ENCODE data around the gene NAGA.
A peak's percentile ranks its signal among the peaks of the same experiment; 100 is the strongest.
"Not testable (repeated sequence)": the region's sequence is repeated elsewhere in the genome, so short reads cannot be mapped to it uniquely, and the experiment has no call there.

The NAGA gene

GRCh38 chr22:42074846-42075676, 4.4 kb upstream of the NAGA start:
- no peak for DNase-seq

GRCh38 chr22:42074132-42074811, 3.7 kb upstream of the NAGA start, which contains the start of gene PHETA2:
Gene PHETA2 (plus strand): TSS chr22:42074248. CDS start chr22:42077294, 3,046 bp downstream.
- no peak for DNase-seq

GRCh38 chr22:42073621-42074041, 3.0 kb upstream of the NAGA start:
- no peak for DNase-seq

GRCh38 chr22:42072606-42073330, 2.2 kb upstream of the NAGA start:
- no peak for DNase-seq

GRCh38 chr22:42071508-42071907, 896 bp upstream of the NAGA start:
- DNase-seq: not testable (repeated sequence)

- peak; percentile 42 for DNase-seq
Observed at GRCh38 chr22:42069801-42070516, 653 bp downstream of the NAGA start.

- DNase-seq: no peak
Observed at GRCh38 chr22:42068291-42068690, 2.3 kb downstream of the NAGA start.

GRCh38 chr22:42067671-42068251, 2.9 kb downstream of the NAGA start:
- DNase-seq: no peak

GRCh38 chr22:42066937-42067336, 3.7 kb downstream of the NAGA start:
- DNase-seq: no peak

GRCh38 chr22:42066126-42066761, 4.4 kb downstream of the NAGA start:
- no peak for DNase-seq

GRCh38 chr22:42065438-42066125, 5.0 kb downstream of the NAGA start:
- DNase-seq: no peak

- DNase-seq: no peak
Observed at GRCh38 chr22:42064629-42065028, 6.0 kb downstream of the NAGA start.

- DNase-seq: no peak
Observed at GRCh38 chr22:42062506-42063170, 8.0 kb downstream of the NAGA start.

GRCh38 chr22:42061041-42061440, 9.6 kb downstream of the NAGA start:
- no peak for DNase-seq

- DNase-seq: no peak
Observed at GRCh38 chr22:42060489-42060888, 10.1 kb downstream of the NAGA start.

- DNase-seq: no peak
Observed at GRCh38 chr22:42056757-42057511, 13.7 kb downstream of the NAGA start.

GRCh38 chr22:42052765-42053164, 17.8 kb downstream of the NAGA start:
- no peak for DNase-seq

GRCh38 chr22:42050641-42051180, 19.9 kb downstream of the NAGA start:
- DNase-seq: no peak

GRCh38 chr22:42041784-42042183, 28.8 kb downstream of the NAGA start:
- DNase-seq: no peak

- DNase-seq: no peak
Observed at GRCh38 chr22:42039271-42039670, 31.3 kb downstream of the NAGA start.

Data from GF-D8 (cell line).